Measurements from ENCODE around the gene DRD3.

DRD3 gene

GRCh38 chr3:114178770-114179368, at the start of gene DRD3:
DRD3 (minus strand) TSS chr3:114179052; CDS start chr3:114171992, 7,060 bp downstream.
- DNase-seq, result no peak

- DNase-seq, result no peak
Observed at GRCh38 chr3:114227076-114227475, 48.2 kb upstream of the DRD3 start.

GRCh38 chr3:114226313-114226712, 47.5 kb upstream of the DRD3 start:
- DNase-seq, result no peak

- no peak for DNase-seq
Observed at GRCh38 chr3:114223143-114223542, 44.3 kb upstream of the DRD3 start.

GRCh38 chr3:114221881-114222264, 43.0 kb upstream of the DRD3 start:
- DNase-seq, result no peak

- DNase-seq, result no peak
Observed at GRCh38 chr3:114221165-114221880, 42.5 kb upstream of the DRD3 start.

GRCh38 chr3:114219741-114220140, 40.9 kb upstream of the DRD3 start:
- no peak for DNase-seq

- DNase-seq, result no peak
Observed at GRCh38 chr3:114218578-114219185, 39.8 kb upstream of the DRD3 start.

GRCh38 chr3:114218006-114218405, 39.2 kb upstream of the DRD3 start:
- DNase-seq, result no peak

GRCh38 chr3:114217266-114217665, 38.4 kb upstream of the DRD3 start:
- no peak for DNase-seq

- no peak for DNase-seq
Observed at GRCh38 chr3:114216186-114216970, 37.5 kb upstream of the DRD3 start.

GRCh38 chr3:114214542-114215341, 35.9 kb upstream of the DRD3 start:
- DNase-seq, result no peak

- peak; percentile 45 for DNase-seq
Observed at GRCh38 chr3:114213627-114214541, 35.0 kb upstream of the DRD3 start.

- DNase-seq, result no peak
Observed at GRCh38 chr3:114213292-114213626, 34.4 kb upstream of the DRD3 start.

GRCh38 chr3:114212646-114213045, 33.8 kb upstream of the DRD3 start:
- DNase-seq, result no peak

GRCh38 chr3:114207768-114208167, 28.9 kb upstream of the DRD3 start:
- DNase-seq, result no peak

- DNase-seq, result no peak
Observed at GRCh38 chr3:114206342-114206741, 27.5 kb upstream of the DRD3 start.

- no peak for DNase-seq
Observed at GRCh38 chr3:114205541-114205940, 26.7 kb upstream of the DRD3 start.

GRCh38 chr3:114194750-114195149, 15.9 kb upstream of the DRD3 start:
- no peak for DNase-seq

- DNase-seq, result no peak
Observed at GRCh38 chr3:114192136-114192535, 13.3 kb upstream of the DRD3 start.

GRCh38 chr3:114186501-114186900, 7.6 kb upstream of the DRD3 start:
- DNase-seq, result no peak

GRCh38 chr3:114179575-114179974, 723 bp upstream of the DRD3 start:
- no peak for DNase-seq
